HG02884 (cell line): ENCODE data around the gene DHH.

Experiments
- ATAC-seq: cut with Tn5 transposase; IDR thresholded peaks from one replicate; pipeline ENCODE4 v1.9.1; 2021; ENCODE audit warnings: mild to moderate bottlenecking, moderate library complexity; ENCODE audit not compliant: unreplicated experiment

The DHH gene

GRCh38 chr12:49051777-49052438, 42.7 kb downstream of the DHH start:
- no peak for ATAC-seq

DNA sequence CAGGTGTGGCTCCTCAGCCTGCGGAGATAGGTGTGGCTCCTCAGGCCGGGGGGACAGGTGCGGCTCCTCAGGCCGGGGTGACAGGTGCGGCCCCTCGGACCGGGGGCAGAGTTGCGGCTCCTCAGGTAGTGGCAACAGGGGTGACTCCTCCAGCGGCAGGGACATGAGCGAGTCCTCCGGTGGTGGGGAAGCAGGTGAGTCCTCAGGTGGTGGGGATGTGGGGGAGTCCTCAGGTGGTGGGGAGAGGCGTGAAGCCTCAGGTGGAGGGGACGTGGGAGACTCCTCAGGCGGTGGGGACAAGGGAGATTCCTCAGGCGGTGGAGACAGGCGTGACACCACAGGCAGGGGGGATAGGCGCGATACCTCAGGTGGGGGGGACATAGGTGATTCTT, 43.2 kb downstream of the DHH start:
- ATAC-seq, result no peak

DNA sequence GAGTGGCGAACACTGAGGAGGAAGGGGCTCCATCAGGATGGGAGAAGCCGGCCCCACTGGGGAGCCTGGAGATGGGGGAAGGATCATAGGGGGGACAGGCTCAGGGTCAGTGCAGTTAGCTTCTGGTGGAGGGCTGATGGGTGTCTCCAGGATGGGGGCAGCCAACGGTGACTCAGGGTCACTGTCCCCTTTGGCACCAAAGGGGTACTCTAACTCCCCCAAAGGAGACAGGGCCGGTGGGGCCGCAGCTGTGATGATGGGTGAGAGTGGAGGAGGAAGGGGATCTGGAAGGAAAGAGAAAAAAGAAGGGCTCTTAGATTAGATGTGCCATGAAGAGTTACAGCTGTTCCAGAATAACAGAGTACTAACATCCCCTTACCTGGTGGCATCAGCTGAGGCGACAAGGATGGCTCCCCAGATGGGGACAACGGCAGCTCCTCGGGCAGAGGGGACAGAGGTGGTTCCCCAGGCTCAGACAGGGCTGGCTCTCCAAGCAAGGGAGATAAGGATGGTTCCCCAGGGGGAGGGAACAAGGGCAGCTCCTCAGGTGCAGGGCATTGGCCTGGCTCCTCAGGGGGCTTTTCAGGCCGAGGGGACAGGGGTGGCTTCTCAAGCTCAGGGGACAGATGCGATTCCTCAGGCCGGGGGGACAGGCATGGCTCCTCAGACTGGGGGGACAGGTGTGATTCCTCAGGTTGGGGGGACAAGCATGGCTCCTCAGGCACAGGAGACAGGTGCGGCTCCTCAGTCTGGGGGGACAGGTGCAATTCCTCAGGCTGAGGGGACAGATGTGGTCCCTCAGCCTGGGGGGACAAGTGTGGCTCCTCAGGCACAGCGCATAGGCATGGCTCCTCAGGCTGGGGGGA, 43.9 kb downstream of the DHH start:
- no peak for ATAC-seq

DNA sequence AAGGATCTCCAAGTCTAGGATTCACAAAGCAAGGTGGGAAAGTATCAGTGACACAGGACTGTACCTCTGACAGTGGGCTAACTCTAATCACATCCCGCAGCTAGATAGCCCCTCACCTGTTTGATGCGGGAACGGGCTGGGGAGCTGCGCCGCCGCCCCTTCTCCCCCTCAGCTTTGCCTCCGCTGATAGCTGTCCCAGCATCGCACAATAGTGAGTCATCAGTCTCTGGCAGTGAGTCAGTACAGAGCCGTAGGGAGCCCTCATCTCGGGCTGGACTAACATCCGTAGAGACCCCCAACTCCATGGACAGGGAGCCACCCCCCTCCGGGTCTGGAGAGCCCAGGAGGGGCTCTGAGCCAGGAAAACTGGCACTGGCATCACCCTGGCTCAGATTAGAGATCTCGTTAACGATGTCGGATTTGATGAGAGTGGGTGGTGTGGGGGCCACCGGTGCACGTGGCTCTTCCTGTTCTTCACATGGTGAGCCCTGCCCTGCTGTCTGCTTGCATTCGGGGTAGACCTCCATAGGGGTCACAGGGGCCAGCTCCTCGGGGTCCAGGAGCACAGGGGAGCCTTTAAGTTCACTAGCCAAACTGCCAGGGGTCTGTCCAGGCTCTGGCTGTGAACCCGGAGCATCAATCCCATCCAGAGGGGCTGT, 44.9 kb downstream of the DHH start:
- ATAC-seq, result no peak

GRCh38 chr12:49048953-49049352, 45.6 kb downstream of the DHH start:
- ATAC-seq, result no peak

DNA sequence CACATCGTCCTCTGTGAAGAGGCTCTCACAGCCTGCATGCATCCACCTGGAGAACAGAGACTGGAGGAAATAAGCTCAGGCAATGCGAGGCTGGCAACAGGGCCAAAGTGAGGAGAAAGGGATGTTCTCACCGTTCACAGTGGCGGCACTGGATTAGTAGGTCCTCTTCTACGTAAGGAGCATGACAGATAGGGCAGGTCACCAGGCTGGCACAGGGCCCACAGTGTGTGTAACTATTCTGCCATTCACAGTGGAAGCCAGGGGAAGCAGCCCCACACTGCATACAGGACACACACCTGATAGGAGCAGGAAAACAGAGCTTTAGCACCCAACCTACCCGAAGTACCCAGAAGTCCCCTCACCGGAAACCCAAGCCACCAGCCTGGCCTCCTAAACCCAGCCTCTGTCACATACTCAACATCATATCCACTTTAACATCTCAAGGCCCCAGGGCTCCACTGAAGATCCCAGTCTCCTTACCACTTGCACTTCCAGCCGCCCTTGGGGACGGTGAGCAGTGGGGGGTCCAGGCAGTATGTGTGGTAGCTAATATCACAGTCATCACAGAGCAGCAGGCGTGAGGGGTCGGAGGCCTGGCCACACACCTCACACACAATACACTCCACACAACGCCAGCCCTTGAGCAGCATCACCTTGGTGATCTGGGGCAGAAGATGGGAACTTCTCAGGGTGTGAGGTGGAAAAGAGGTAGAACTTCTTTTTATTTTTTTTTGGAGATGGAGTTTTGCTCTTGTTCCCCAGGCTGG, 48.3 kb downstream of the DHH start:
- ATAC-seq, result no peak

DNA sequence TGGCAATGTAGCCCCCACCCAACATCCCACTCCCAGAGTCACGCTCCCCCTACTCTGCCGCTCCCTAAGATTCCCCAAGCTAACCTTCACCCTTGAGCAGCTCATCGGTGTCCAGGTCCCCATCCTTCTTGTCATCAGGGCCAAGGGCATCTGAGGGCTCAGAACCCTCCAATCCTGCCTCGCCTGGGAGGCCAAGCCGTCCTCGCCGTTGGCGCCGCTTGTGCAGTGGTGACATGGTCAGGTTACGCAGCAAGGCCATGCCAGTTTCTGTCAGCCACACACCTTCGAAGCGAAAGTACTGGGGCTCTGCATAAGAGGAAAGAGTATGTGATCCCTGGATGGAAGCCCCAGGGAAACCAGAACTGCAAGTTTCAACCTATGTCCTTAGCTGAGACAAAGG, 49.9 kb downstream of the DHH start:
- ATAC-seq, result no peak

GRCh38 chr12:49043856-49044258, 50.7 kb downstream of the DHH start:
- ATAC-seq, result no peak

GRCh38 chr12:49043241-49043640, 51.4 kb downstream of the DHH start:
- ATAC-seq, result no peak

DNA sequence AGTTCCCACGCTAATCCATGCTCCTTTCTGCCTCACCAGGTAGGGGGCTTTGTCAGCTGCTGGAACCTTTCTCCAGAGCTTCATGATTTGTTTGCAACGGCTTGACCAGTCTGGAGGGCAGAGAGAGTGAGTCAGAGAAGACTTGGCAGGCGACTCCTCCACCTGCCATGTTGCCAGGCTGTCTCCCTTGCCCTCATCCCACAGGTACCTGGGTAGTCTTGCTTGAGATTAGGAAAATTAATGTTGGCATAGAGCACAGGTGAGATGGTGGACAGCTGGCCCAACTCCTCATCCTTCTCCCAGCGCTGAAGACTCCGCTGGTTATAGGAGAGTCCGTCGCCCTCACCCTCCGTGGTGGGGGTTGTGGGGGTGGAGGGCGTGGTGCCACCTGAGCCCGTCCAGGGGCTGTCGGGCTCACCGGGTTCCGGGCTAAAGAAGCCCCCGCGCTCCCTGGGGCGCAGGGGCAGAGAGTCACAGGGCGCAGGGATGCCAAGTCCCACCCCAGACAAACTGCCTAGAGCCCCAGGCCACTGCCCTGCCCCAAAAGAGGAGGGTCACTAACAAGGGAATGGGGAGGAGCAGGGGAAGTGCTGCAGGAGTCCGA, 52.6 kb downstream of the DHH start:
- no peak for ATAC-seq

DNA sequence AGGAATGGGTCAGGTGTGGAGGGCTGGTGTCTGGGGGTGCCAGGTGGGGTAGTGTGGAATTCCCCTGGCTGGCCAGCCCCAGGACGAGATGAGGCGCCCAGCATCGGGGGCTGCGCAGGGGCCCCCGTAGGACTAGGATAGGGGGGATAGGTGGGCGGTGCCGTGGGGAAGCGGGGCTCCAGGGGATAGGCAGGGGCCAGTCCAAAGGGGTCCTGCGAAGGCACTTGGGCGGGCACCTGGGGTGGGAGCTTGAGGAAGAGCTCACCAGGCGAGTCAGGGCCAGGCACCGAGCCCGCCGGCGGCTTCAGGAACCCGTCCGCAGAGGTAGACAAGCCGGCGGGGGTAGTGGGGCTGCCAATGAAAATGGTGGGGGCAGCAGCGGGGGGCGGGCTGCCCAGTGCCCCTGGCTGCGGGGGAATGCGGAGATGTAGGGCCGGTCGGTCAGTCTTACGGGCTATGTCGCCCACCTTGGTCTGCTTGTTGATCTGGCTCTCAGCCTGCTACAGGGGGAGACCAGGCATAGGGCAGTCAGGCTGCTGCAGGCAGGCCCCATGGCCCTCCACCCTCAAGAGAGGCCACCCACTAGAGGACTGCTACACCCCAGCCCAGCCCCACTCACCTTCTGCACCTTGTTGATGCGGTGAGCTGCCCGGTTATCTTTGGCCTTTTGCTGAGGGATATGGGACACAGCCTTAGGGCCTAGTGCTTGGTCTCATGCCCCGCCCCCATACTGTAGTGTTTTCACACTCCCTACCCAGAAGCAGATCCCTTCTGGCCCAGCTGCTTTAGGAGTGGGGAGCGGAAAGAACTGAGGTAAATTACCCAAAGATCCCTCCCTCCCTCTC, 53.3 kb downstream of the DHH start:
- no peak for ATAC-seq

DNA sequence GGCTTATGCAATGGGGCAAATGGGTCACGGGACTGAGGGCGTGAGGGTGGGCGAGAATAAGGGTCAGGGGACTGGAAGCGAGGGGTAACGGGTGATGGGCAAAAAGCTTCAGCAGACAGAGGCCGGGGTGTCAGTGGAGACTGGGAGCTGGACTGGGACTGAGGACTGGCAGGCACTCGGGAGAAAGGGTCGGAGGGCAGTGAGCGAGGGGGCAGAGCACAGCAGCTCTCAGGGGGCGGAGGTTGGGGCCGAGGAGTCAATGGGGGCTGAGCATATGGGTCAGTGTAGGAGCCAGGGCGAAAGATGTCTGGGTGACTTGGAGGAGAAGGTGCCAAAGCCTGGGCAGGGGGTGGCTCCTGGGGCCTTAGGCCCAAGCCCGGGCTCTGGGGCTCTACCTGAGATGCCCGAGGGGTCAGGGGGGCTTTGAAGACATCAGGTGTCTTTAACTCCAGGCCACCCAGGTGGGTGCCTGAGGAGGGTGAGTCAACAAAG, 54.2 kb downstream of the DHH start:
- ATAC-seq, result no peak

GRCh38 chr12:49039421-49040363, 54.9 kb downstream of the DHH start:
- no peak for ATAC-seq

DNA sequence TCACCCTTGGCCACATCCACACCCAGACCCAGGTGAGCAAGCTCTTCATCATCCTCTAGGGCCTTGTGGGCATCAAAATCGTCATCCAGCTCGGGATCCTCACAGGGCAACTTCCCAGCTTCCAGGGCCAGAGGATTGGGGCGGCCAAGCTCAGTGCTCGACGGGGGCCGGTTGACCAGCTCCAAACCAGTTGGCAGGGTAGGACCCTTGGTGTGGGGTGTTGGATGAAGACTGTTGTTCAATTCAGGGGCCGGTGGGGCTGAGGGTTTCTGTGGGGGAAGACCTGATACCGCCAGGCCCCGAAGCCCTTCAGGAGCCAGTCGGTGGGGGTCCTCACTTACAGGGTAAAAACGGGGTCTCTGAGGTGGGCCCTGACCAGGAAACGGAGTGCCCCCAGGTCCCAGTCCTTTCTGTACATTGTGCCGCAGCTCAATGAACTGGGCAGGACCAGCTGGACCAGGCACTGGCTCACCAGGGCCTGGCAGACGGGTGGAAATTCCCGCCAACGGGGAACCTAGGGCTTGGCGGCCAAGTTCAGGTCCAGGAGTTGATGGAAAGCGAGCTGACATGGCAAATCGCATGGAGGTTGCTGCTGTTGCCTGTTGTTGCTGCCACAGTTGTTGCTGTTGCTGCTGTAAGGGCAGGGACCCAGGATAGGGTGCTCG, 56.2 kb downstream of the DHH start:
- ATAC-seq, result no peak

DNA sequence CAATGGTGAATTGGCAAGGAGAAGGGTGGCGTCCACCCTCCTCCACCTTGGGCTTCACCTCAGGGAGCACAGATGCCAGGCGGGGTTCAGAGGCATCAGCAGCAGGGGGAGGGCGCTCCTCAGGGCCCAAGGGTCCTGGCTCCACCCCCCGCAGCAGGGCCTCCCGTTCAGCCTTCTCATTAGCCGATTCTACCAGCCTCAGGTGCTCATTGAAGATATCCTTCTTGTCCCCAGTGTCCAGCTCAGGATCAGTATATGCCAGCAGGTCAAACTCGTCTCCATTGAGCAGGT, 56.7 kb downstream of the DHH start:
- ATAC-seq, result no peak

DNA sequence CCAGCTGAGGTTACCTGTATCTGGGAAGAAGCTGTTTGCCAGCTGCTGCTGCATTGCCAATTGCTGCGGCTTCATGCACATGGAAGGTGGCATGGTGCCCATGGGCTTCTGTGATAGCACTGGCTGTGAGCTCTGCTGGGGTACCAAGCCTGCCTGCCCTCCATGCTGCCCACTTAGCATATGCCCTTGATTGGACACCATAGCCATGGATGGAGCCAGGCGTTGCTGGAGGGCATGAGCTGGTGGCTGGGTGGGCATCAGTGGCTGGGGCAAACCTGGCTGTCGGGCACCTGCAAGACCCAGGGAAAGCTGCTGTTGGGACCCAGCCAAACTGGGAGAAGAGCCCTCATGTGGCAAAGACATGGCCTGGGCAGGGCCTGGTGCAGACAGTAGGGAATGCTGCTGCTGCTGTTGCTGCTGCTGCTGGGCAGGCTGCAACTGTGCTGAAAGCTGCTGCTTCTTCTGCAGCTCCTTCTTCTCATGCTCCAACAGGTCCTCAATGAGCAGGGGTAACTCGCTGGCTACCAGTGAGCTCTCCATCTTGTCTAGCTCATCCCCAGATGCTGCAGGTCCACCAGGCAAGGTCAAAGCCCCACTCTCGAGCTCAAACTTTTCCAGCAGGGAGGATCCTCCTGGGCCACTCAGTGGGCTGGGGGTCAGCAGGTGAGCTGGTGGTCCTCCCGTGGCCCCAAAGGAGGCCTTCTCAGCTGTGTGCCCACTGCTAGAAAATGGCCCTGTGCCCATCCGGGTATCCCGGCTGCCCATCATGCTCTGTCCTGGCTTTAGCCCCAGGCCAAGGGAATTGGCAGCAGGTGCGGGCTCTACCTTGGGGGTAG, 57.3 kb downstream of the DHH start:
- ATAC-seq, result no peak
